ENCODE data around the gene CACNA2D3. TPM values are rescaled to one million over a fixed set of nuclear protein-coding genes. Genes with fewer than 3 reads are reported as not detected.
"Not testable (repeated sequence)": the region's sequence is repeated elsewhere in the genome, so short reads cannot be mapped to it uniquely, and the experiment has no call there.

The CACNA2D3 gene
- total RNA-seq, 1 experiment from 2014 or later, result 0.59 TPM

- H2AFZ ChIP-seq, result no peak overlapping the region
- intact Hi-C loops (cut with micrococcal nuclease; ENCODE audit: unreplicated experiment), result no loop called here
- no peak overlapping the region for H3K27ac ChIP-seq
- no peak for DNase-seq
- no peaks in the 10 kb centered on the region for H3F3A ChIP-seq (ENCODE audit: insufficient read depth, low read depth)
- no peaks in the 10 kb centered on the region for H3K79me2 ChIP-seq (ENCODE audit: low read depth)
- H3K4me2 ChIP-seq, result no peak overlapping the region
- TF ChIP-seq CTCF (conservative IDR thresholded peaks at IDR 0.05), result no peak
- TF ChIP-seq EZH2 (IDR thresholded peaks at IDR 0.05; ENCODE audit: low read depth), result no peak
- no TSS peak for BruUV-seq (replicated peaks)
- ChIA-PET POLR2A (ENCODE audit: unreplicated experiment) (interaction anchor here (0.7 kb wide), 1 partner anchor 640 kb away, joined by 5 read pairs; no protein-coding TSS in a partner anchor), CTCF (no interaction called here)
- H3K36me3 ChIP-seq (ENCODE audit: low read depth), result no peaks in the 10 kb centered on the region
- no peaks in the 10 kb centered on the region for H3K4me1 ChIP-seq (replicated peaks; ENCODE audit: insufficient read depth)
- no peak overlapping the region for H3K4me3 ChIP-seq
- H4K20me1 ChIP-seq (ENCODE audit: insufficient read depth), result no peaks in the 10 kb centered on the region
- H3K27me3 ChIP-seq (ENCODE audit: insufficient read depth, low read depth), result no peaks in the 10 kb centered on the region
- no peaks in the 10 kb centered on the region for H3K9me3 ChIP-seq (ENCODE audit: insufficient read depth, low read depth)
- H3K9me2 ChIP-seq (ENCODE audit: insufficient read depth), result no peaks in the 10 kb centered on the region
Measured at GRCh38 chr3:54969652-54970051, 847.3 kb downstream of the CACNA2D3 start.

GRCh38 chr3:54970895-54971294 lies 848.5 kb downstream of the CACNA2D3 start:
- Histone ChIP-seq H3K27me3 (ENCODE audit: insufficient read depth, low read depth) (no peaks in the 10 kb centered on the region), H3K4me1 (replicated peaks; ENCODE audit: insufficient read depth) (no peaks in the 10 kb centered on the region), H4K20me1 (ENCODE audit: insufficient read depth) (no peaks in the 10 kb centered on the region), H3K4me2 (no peak overlapping the region), H3K27ac (no peak overlapping the region), H3K9me3 (ENCODE audit: insufficient read depth, low read depth) (no peaks in the 10 kb centered on the region), H3K36me3 (ENCODE audit: low read depth) (no peaks in the 10 kb centered on the region), H3K9me2 (ENCODE audit: insufficient read depth) (no peaks in the 10 kb centered on the region), H3K79me2 (ENCODE audit: low read depth) (no peaks in the 10 kb centered on the region), H2AFZ (no peak overlapping the region), H3F3A (ENCODE audit: insufficient read depth, low read depth) (no peaks in the 10 kb centered on the region), H3K4me3 (no peak overlapping the region)
- CTCF ChIA-PET, result no interaction called here
- TF ChIP-seq EZH2 (IDR thresholded peaks at IDR 0.05; ENCODE audit: low read depth) (no peak), CTCF (conservative IDR thresholded peaks at IDR 0.05) (no peak)
- POLR2A ChIA-PET (ENCODE audit: unreplicated experiment), result no interaction called here
- intact Hi-C loops (cut with micrococcal nuclease; ENCODE audit: unreplicated experiment), result no loop called here
- no TSS peak for BruUV-seq (replicated peaks)
- no peak for DNase-seq

GRCh38 chr3:54977439-54977838 lies 855.1 kb downstream of the CACNA2D3 start:
- TF ChIP-seq EZH2 (IDR thresholded peaks at IDR 0.05; ENCODE audit: low read depth) (no peak), CTCF (conservative IDR thresholded peaks at IDR 0.05) (no peak)
- H4K20me1 ChIP-seq (ENCODE audit: insufficient read depth), result no peaks in the 10 kb centered on the region
- H3K27me3 ChIP-seq (ENCODE audit: insufficient read depth, low read depth), result no peaks in the 10 kb centered on the region
- ChIA-PET POLR2A (ENCODE audit: unreplicated experiment) (interaction anchor here (0.6 kb wide), 1 partner anchor 1707 kb away, joined by 3 read pairs; no protein-coding TSS in a partner anchor), CTCF (no interaction called here)
- H3K4me1 ChIP-seq (replicated peaks; ENCODE audit: insufficient read depth), result no peaks in the 10 kb centered on the region
- H3K9me3 ChIP-seq (ENCODE audit: insufficient read depth, low read depth), result no peaks in the 10 kb centered on the region
- H3F3A ChIP-seq (ENCODE audit: insufficient read depth, low read depth), result no peaks in the 10 kb centered on the region
- no peaks in the 10 kb centered on the region for H3K36me3 ChIP-seq (ENCODE audit: low read depth)
- no TSS peak for BruUV-seq (replicated peaks)
- intact Hi-C loops (cut with micrococcal nuclease; ENCODE audit: unreplicated experiment), result no loop called here
- H2AFZ ChIP-seq, result no peak overlapping the region
- H3K4me3 ChIP-seq, result no peak overlapping the region
- H3K79me2 ChIP-seq (ENCODE audit: low read depth), result no peaks in the 10 kb centered on the region
- no peaks in the 10 kb centered on the region for H3K9me2 ChIP-seq (ENCODE audit: insufficient read depth)
- no peak for DNase-seq
- H3K27ac ChIP-seq, result no peak overlapping the region
- no peak overlapping the region for H3K4me2 ChIP-seq

GRCh38 chr3:54977946-54978345 lies 855.6 kb downstream of the CACNA2D3 start:
- DNase-seq; H3K79me2 ChIP-seq (ENCODE audit: low read depth); H3F3A ChIP-seq (ENCODE audit: insufficient read depth, low read depth); H3K4me3 ChIP-seq; H3K27me3 ChIP-seq (ENCODE audit: insufficient read depth, low read depth); H3K4me1 ChIP-seq (replicated peaks; ENCODE audit: insufficient read depth); H2AFZ ChIP-seq; H3K36me3 ChIP-seq (ENCODE audit: low read depth); H3K4me2 ChIP-seq; POLR2A ChIA-PET (ENCODE audit: unreplicated experiment); H4K20me1 ChIP-seq (ENCODE audit: insufficient read depth); H3K9me2 ChIP-seq (ENCODE audit: insufficient read depth); H3K27ac ChIP-seq; H3K9me3 ChIP-seq (ENCODE audit: insufficient read depth, low read depth); intact Hi-C loops (cut with micrococcal nuclease; ENCODE audit: unreplicated experiment); BruUV-seq (replicated peaks): not testable (repeated sequence)
- CTCF ChIA-PET, result interaction anchor here (0.7 kb wide), 1 partner anchor 23 kb away, joined by 3 read pairs; no protein-coding TSS in a partner anchor

Data from PC-9 (cell line).